Hepatocyte (in vitro differentiated cells): ENCODE measurements around the gene FASN.

Source experiments
- CTCF ChIP-seq: fragments of 200-600 bp; sonication (generic); IDR thresholded peaks from 2 replicates; pipeline ENCODE4 v1.5.1; 2016; ENCODE audit warnings: antibody characterized with exemption, mild to moderate bottlenecking; ENCODE audit not compliant: poor library complexity
- EZH2 ChIP-seq: fragments of 200-600 bp; sonication (generic); IDR thresholded peaks from 2 replicates; pipeline ENCODE4 v1.6.1; 2016; ENCODE audit warnings: antibody characterized with exemption, mild to moderate bottlenecking, borderline replicate concordance

DNA sequence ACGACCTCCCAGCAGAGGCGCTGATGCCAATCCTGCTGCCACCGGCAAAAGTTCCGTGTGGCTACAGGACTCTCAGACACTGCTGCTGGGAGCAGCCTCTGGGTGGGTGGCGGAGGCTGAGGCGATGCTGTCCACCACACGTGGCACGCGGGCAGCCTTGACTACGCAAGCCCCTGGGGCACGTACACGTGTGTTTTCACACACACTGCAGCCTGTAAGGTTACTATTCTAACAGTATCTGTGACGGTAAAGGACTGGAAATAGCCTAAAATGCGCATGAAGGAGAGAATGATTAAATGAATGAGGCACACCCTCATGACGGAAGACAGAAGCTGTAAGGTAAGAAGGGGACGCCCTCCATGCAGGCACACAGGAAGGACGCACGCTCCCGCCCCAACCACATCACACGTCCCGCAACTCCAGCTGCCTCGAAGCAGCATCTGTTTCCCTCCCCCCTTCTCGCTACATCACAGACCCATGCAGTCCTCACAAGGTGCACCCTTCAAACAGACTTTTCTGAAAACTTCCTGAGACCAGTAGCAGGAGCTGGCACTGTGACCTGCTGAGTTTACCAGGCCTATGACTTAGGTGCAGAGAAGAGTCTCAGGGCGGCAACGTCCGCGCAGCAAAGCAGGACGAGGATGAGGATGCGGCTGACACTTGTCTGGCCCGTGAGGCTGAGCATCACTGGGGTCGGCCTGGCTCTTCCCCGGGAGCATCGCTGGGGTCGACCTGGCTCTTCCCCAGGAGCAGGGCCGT lies 28.7 kb upstream of the FASN start:
- TF ChIP-seq EZH2 (no peak), CTCF (no peak)
